Hippocampal formation (tissue), 2 donors: ENCODE measurements around the gene TTYH2.
A peak's percentile ranks its signal among the peaks of the same experiment; 100 is the strongest.
"Not testable (repeated sequence)": the region's sequence is repeated elsewhere in the genome, so short reads cannot be mapped to it uniquely, and the experiment has no call there.

Experiments used
- DNase-seq, 2 donors: peaks; one replicate each; lab custom pipeline; 2025; lab: John Stamatoyannopoulos, UW

The TTYH2 gene

GRCh38 chr17:74212913-74213791 lies at the start of gene TTYH2:
Gene TTYH2, plus strand, starts transcription at chr17:74213571. Its CDS starts 17 bp downstream, at chr17:74213588.
- peak; percentile 95 to 96 for DNase-seq

GRCh38 chr17:74163836-74164235 lies 49.5 kb upstream of the TTYH2 start:
- DNase-seq = no peak

GRCh38 chr17:74164446-74165045 lies 48.8 kb upstream of the TTYH2 start:
- DNase-seq = no peak

- no peak for DNase-seq
Observed at GRCh38 chr17:74165797-74166365, 47.5 kb upstream of the TTYH2 start.

GRCh38 chr17:74170924-74171323 lies 42.4 kb upstream of the TTYH2 start:
- no peak for DNase-seq

- no peak for DNase-seq
Observed at GRCh38 chr17:74172700-74173099, 40.7 kb upstream of the TTYH2 start.

GRCh38 chr17:74176546-74177001 lies 36.8 kb upstream of the TTYH2 start:
- DNase-seq = peak; percentile 62 to 67

GRCh38 chr17:74177018-74177450 lies 36.3 kb upstream of the TTYH2 start:
- DNase-seq = no peak

- DNase-seq = no peak
Observed at GRCh38 chr17:74179576-74179975, 33.8 kb upstream of the TTYH2 start.

GRCh38 chr17:74180336-74180735 lies 33.0 kb upstream of the TTYH2 start:
- no peak for DNase-seq

- no peak for DNase-seq
Observed at GRCh38 chr17:74181341-74181740, 32.0 kb upstream of the TTYH2 start.

GRCh38 chr17:74182041-74182723 lies 31.2 kb upstream of the TTYH2 start:
- DNase-seq = no peak

- no peak for DNase-seq
Observed at GRCh38 chr17:74183411-74183810, 30.0 kb upstream of the TTYH2 start.

GRCh38 chr17:74185571-74186185 lies 27.7 kb upstream of the TTYH2 start:
- no peak for DNase-seq

GRCh38 chr17:74186498-74186897 lies 26.9 kb upstream of the TTYH2 start:
- DNase-seq = no peak

- no peak for DNase-seq
Observed at GRCh38 chr17:74187761-74188160, 25.6 kb upstream of the TTYH2 start.

GRCh38 chr17:74188687-74189086 lies 24.7 kb upstream of the TTYH2 start:
- not testable (repeated sequence) for DNase-seq

GRCh38 chr17:74190154-74190553 lies 23.2 kb upstream of the TTYH2 start:
- DNase-seq = peak; percentile 2 to 72

- DNase-seq = no peak
Observed at GRCh38 chr17:74190807-74191406, 22.5 kb upstream of the TTYH2 start.

GRCh38 chr17:74192950-74193781 lies 20.2 kb upstream of the TTYH2 start:
- no peak for DNase-seq
